Testis (tissue), 3 donors: ENCODE measurements around the gene ZNF486. TPM values are rescaled to one million over a fixed set of nuclear protein-coding genes. Genes with fewer than 3 reads are reported as not detected.
A peak's percentile ranks its signal among the peaks of the same experiment; 100 is the strongest.
"Not testable (repeated sequence)": the region's sequence is repeated elsewhere in the genome, so short reads cannot be mapped to it uniquely, and the experiment has no call there.

Experiments
- DNase-seq: peaks from one replicate; pipeline ENCODE4 v3.0.0-alpha.2; 2019
- H3K27ac ChIP-seq, 2 donors: fragments of 200-600 bp; sonication (generic); one replicate each; pipeline ENCODE4 v1.5.1; 2019
- H3K27me3 ChIP-seq: fragments of 200-600 bp; sonication (generic); one replicate; pipeline ENCODE4 v1.5.1; 2019
- H3K36me3 ChIP-seq: fragments of 200-600 bp; sonication (generic); one replicate; pipeline ENCODE4 v1.5.1; 2017; ENCODE audit warnings: low read depth; ENCODE audit errors: missing control alignments
- H3K4me1 ChIP-seq: fragments of 200-600 bp; sonication (generic); one replicate; pipeline ENCODE4 v1.5.1; 2019
- H3K4me3 ChIP-seq, 2 donors: fragments of 200-600 bp; sonication (generic); one replicate each; pipeline ENCODE4 v1.5.1; 2017 to 2019
- H3K9me3 ChIP-seq: fragments of 200-600 bp; sonication (generic); one replicate; pipeline ENCODE4 v1.5.1; 2017
- CTCF ChIP-seq, 3 experiments: fragments of 450-650 bp in 2 of 3; fragments of 200-600 bp in 1 of 3; sonication (generic) in 1 of 3; IDR thresholded peaks; one replicate each; pipeline ENCODE4 v1.5.1; 2016 to 2019; ENCODE audit warnings: antibody characterized with exemption in 3 of 3, mild to moderate bottlenecking in 2 of 3, moderate library complexity in 1 of 3
- POLR2A ChIP-seq: fragments of 450-650 bp; IDR thresholded peaks from one replicate; pipeline ENCODE4 v1.6.1; 2017; ENCODE audit warnings: antibody characterized with exemption, mild to moderate bottlenecking, moderate library complexity
- WGBS, 2 donors: methylation state at CpG; one replicate each; pipeline ENCODE4 v1.1.5; 2018; 5-methylcytosine and 5-hydroxymethylcytosine counted together
- intact Hi-C: fragments of 100-400 bp; cut with DNase I; formaldehyde crosslinking; loops from one replicate; pipeline ENCODE4 v1.15.1; 2023; ENCODE audit warnings: low total_unique reads
- polyA plus RNA-seq: library from polyadenylated mRNA; stranded (reverse); fragments of 350-450 nt; fragmentation: Illumina TruSeq; extraction: RNeasy Lipid Tissue Mini Kit (QIAGEN cat#74804); gene quantifications from one replicate; pipeline ENCODE4 v1.2.3, GENCODE V29; 2014; ENCODE audit warnings: low read depth, low replicate concordance; ENCODE audit not compliant: insufficient read depth
- small RNA-seq, 2 donors: library from RNA; depleted of rRNA; stranded (forward); fragments of <200 nt; gene quantifications; one replicate each; pipeline ENCODE3, GENCODE V24; 2016
- total RNA-seq, 2 donors: library from RNA; depleted of rRNA; stranded (reverse); fragments of >200 nt; gene quantifications; one replicate each; pipeline ENCODE4 v1.2.3, GENCODE V29; 2016

ZNF486 gene
- total and polyA plus RNA-seq, 3 donors from 2014 or later: 2.6 to 5.1 (median 3.7) TPM

DNA sequence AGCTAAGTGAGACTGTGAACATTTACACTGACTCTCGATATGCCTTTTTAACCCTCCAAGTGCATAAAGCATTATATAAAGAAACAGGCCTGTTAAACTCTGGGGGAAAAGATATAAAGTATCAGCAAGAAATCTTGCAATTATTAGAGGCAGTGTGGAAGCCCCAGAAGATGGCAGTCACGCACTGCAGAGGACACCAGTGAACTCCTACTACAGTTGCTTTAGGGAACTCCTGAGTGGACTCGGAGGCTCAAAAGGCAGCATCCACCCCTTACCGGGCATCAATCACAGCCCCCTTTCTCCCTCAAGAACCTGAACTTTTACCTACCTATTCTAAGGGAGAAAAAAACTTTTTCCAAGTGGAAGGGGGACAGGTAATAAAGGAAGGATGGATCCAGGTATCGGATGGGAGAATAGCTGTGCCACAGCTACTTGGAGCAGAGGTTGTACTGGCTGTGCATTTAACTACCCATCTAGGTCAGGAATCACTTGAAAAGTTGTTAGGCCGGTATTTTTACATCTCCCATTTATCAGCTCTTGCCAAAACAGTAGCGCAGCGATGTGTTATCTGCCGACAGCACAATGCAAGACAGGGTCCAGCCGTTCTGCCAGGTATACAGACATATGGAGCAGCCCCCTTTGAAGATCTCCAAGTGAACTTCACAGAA, 80.1 kb downstream of the ZNF486 start:
- intact Hi-C loops: no loop called here
- H3K36me3 ChIP-seq: no peaks in the 10 kb centered on the region
- H3K4me3 ChIP-seq: no peak overlapping the region
- DNase-seq: peak; percentile 72
- no peaks in the 10 kb centered on the region for H3K9me3 ChIP-seq
- no peaks in the 10 kb centered on the region for H3K4me1 ChIP-seq
- peak in 1 of 3 experiments; percentile 52 for TF ChIP-seq CTCF (IDR thresholded peaks at IDR 0.05)
- TF ChIP-seq POLR2A: no peak
- no peak overlapping the region for H3K27ac ChIP-seq
- 58 to 59% methylated on average over 10 of the region's 10 CpGs for WGBS, 2 donors
- H3K27me3 ChIP-seq: no peaks in the 10 kb centered on the region

- intact Hi-C loops, DNase-seq, H3K27me3 ChIP-seq, H3K4me1 ChIP-seq, H3K9me3 ChIP-seq, H3K36me3 ChIP-seq, H3K4me3 ChIP-seq, H3K27ac ChIP-seq: not testable (repeated sequence)
- 67 to 84% methylated on average over 2 of the region's 2 CpGs for WGBS, 2 donors
Observed at GRCh38 chr19:20248258-20248657, 81.2 kb downstream of the ZNF486 start.

Small RNA genes within 50 kb of the gene (small RNA-seq; reads per million reads assigned to genes)
- gene AC011447.4: 0 reads per million in 2 donors

Other genes with a start within 250 kb of the ZNF486 start
- gene ZNF682, start 127.7 kb upstream of the ZNF486 start, total RNA-seq: 1 to 10 TPM; 5.1 to 5.4 TPM
- 4.1 TPM for gene ZNF682, start 127.7 kb upstream of the ZNF486 start, polyA plus RNA-seq
- gene ZNF90, start 89.2 kb upstream of the ZNF486 start, total RNA-seq: 1 to 10 TPM; 3.9 to 9.2 TPM
- gene ZNF90, start 89.2 kb upstream of the ZNF486 start, polyA plus RNA-seq: 2.2 TPM